H1 (cell line): ENCODE measurements around the gene TM4SF20. TPM values are rescaled to one million over a fixed set of nuclear protein-coding genes. Genes with fewer than 3 reads are reported as not detected.

Experiments
- CTCF ChIA-PET: fragments of 300-600 bp; sonication (Branson Sonifier 250); formaldehyde crosslinking; loops from one replicate; lab custom pipeline; 2021; ENCODE audit not compliant: partially characterized antibody; lab: Charles Lee
- POLR2A ChIA-PET: fragments of 300-600 bp; sonication (Branson Sonifier 250); formaldehyde crosslinking; loops from one replicate; lab custom pipeline; 2021; ENCODE audit warnings: inconsistent platforms; ENCODE audit not compliant: partially characterized antibody; lab: Charles Lee
- DNase-seq, 2 experiments: peaks; one replicate each; pipeline versions ENCODE4 v3.0.0 to v3.0.0-alpha.2; 2010 to 2022; ENCODE audit warnings: low spot score in 2 of 2, low read depth in 1 of 2, mixed read lengths in 1 of 2
- FAIRE-seq: peaks from 2 replicates; lab custom pipeline; 2011; peaks lifted over from hg19 to GRCh38; lab: Jason Lieb, UNC
- H2AFZ ChIP-seq: 2 replicates; pipeline ENCODE4 v1.8.1; 2012; ENCODE audit warnings: low read length, inconsistent platforms
- H2AK5ac ChIP-seq: 2 replicates; pipeline ENCODE4 v1.6.1; 2013; ENCODE audit warnings: low read depth, low read length
- H2BK120ac ChIP-seq: replicated peaks from 2 replicates; pipeline ENCODE3; 2013; ENCODE audit warnings: low read depth, low read length, inconsistent platforms
- H2BK12ac ChIP-seq: 2 replicates; pipeline ENCODE4 v1.6.1; 2013; ENCODE audit warnings: low read depth, low read length
- H2BK15ac ChIP-seq: 2 replicates; pipeline ENCODE4 v1.6.1; 2013; ENCODE audit warnings: low read length
- H2BK20ac ChIP-seq: 2 replicates; pipeline ENCODE4 v1.6.1; 2013; ENCODE audit warnings: low read length
- H2BK5ac ChIP-seq: 2 replicates; pipeline ENCODE4 v1.6.1; 2013; ENCODE audit warnings: low read depth, low read length
- H3K14ac ChIP-seq: 2 replicates; pipeline ENCODE4 v1.6.1; 2013; ENCODE audit warnings: inconsistent platforms; ENCODE audit not compliant: insufficient read length
- H3K18ac ChIP-seq: 2 replicates; pipeline ENCODE4 v1.6.1; 2013; ENCODE audit warnings: low read length; ENCODE audit errors: extremely low read depth
- H3K23ac ChIP-seq: 2 replicates; pipeline ENCODE4 v1.6.1; 2013; ENCODE audit warnings: inconsistent platforms; ENCODE audit not compliant: insufficient read length
- H3K23me2 ChIP-seq: 2 replicates; pipeline ENCODE4 v1.6.1; 2013; ENCODE audit warnings: low read depth, low read length
- H3K27ac ChIP-seq: 2 replicates; pipeline ENCODE4 v1.6.1; 2011; ENCODE audit warnings: low read depth, low read length, inconsistent platforms
- H3K27me3 ChIP-seq, 4 experiments: replicated peaks in 1 of 4; 1 replicate in 1 of 4; 2 replicates in 3 of 4; pipeline versions ENCODE4 v1.6.1 to v1.8.1; 2011 to 2013; ENCODE audit warnings: low read length in 3 of 4, mild to moderate bottlenecking in 3 of 4, inconsistent platforms in 2 of 4, mixed read lengths in 2 of 4, moderate library complexity in 1 of 4; ENCODE audit not compliant: control insufficient read depth in 3 of 4, insufficient read depth in 3 of 4; ENCODE audit errors: extremely low read depth in 1 of 4
- H3K36me3 ChIP-seq, 4 experiments: 2 replicates each; pipeline versions ENCODE4 v1.6.1 to v1.8.1; 2011 to 2013; ENCODE audit warnings: mild to moderate bottlenecking in 4 of 4, low read length in 3 of 4, moderate library complexity in 2 of 4, control low read depth in 1 of 4, inconsistent platforms in 1 of 4; ENCODE audit not compliant: insufficient read depth in 4 of 4, control insufficient read depth in 2 of 4
- H3K4ac ChIP-seq: replicated peaks from 2 replicates; pipeline ENCODE3; 2013; ENCODE audit warnings: low read length, low read depth, mixed read lengths, inconsistent platforms; ENCODE audit not compliant: insufficient read length
- H3K4me1 ChIP-seq, 4 experiments: replicated peaks in 1 of 4; 1 replicate in 1 of 4; 2 replicates in 3 of 4; pipeline versions ENCODE4 v1.6.1 to v1.8.1; 2011 to 2013; ENCODE audit warnings: low read length in 3 of 4, inconsistent platforms in 2 of 4, mixed read lengths in 1 of 4; ENCODE audit not compliant: insufficient read depth in 4 of 4, control insufficient read depth in 3 of 4
- H3K4me2 ChIP-seq, 2 experiments: 2 replicates each; pipeline versions ENCODE4 v1.6.1 to v1.8.1; 2011 to 2013; ENCODE audit warnings: low read depth in 2 of 2, low read length in 2 of 2, control low read depth in 1 of 2, inconsistent platforms in 1 of 2, mild to moderate bottlenecking in 1 of 2; ENCODE audit not compliant: insufficient read depth in 1 of 2
- H3K4me3 ChIP-seq, 4 experiments: fragments of 200-600, 300-600 bp in 1 of 4; sonication (generic), shearing (Covaris generic), sonication (Bioruptor Twin) in 1 of 4; 2 replicates each; pipeline versions ENCODE4 v1.5.1 to v1.8.1; 2011 to 2016; ENCODE audit warnings: low read length in 4 of 4, low read depth in 3 of 4, control low read depth in 2 of 4, inconsistent platforms in 2 of 4, mild to moderate bottlenecking in 2 of 4, mixed read lengths in 1 of 4, moderate library complexity in 1 of 4; ENCODE audit not compliant: insufficient read depth in 2 of 4; ENCODE audit errors: extremely low read depth in 1 of 4
- H3K56ac ChIP-seq: replicated peaks from 2 replicates; pipeline ENCODE3; 2013; ENCODE audit warnings: low read depth, mild to moderate bottlenecking, mixed read lengths, low read length, inconsistent platforms; ENCODE audit not compliant: insufficient read length
- H3K79me1 ChIP-seq: 2 replicates; pipeline ENCODE4 v1.6.1; 2013; ENCODE audit warnings: low read depth, low read length, control low read depth
- H3K79me2 ChIP-seq, 2 experiments: 2 replicates each; pipeline versions ENCODE4 v1.6.1 to v1.8.1; 2012 to 2013; ENCODE audit warnings: low read length in 2 of 2, mild to moderate bottlenecking in 2 of 2, inconsistent platforms in 1 of 2; ENCODE audit not compliant: insufficient read depth in 2 of 2, control insufficient read depth in 1 of 2
- H3K9ac ChIP-seq, 4 experiments: replicated peaks in 1 of 4; 1 replicate in 1 of 4; 2 replicates in 3 of 4; pipeline versions ENCODE4 v1.6.1 to v1.8.1; 2011 to 2013; ENCODE audit warnings: low read depth in 3 of 4, low read length in 3 of 4, control low read depth in 2 of 4, mild to moderate bottlenecking in 2 of 4, moderate library complexity in 2 of 4, inconsistent platforms in 1 of 4; ENCODE audit errors: extremely low read depth in 1 of 4
- H3K9me3 ChIP-seq, 2 experiments: 2 replicates each; pipeline versions ENCODE4 v1.6.1 to v1.8.1; 2012 to 2013; ENCODE audit warnings: mild to moderate bottlenecking in 2 of 2, moderate library complexity in 2 of 2, control low read depth in 1 of 2, inconsistent platforms in 1 of 2, low read depth in 1 of 2, low read length in 1 of 2, mixed read lengths in 1 of 2; ENCODE audit not compliant: insufficient read depth in 2 of 2
- H4K20me1 ChIP-seq, 2 experiments: replicated peaks in 1 of 2; 2 replicates each; pipeline versions ENCODE3 to v1.8.1; 2011 to 2013; ENCODE audit warnings: inconsistent platforms in 2 of 2, low read length in 2 of 2, mild to moderate bottlenecking in 1 of 2; ENCODE audit not compliant: insufficient read depth in 2 of 2, control insufficient read depth in 1 of 2
- H4K5ac ChIP-seq: 2 replicates; pipeline ENCODE4 v1.6.1; 2013; ENCODE audit warnings: low read length, low read depth, mixed read lengths, inconsistent platforms; ENCODE audit not compliant: insufficient read length
- H4K8ac ChIP-seq: 2 replicates; pipeline ENCODE4 v1.8.0; 2013; ENCODE audit warnings: mild to moderate bottlenecking, moderate library complexity, low read length, inconsistent platforms; ENCODE audit not compliant: insufficient read depth; ENCODE audit errors: extremely low read depth
- H4K91ac ChIP-seq: replicated peaks from 2 replicates; pipeline ENCODE3; 2013; ENCODE audit warnings: low read length, mixed read lengths, inconsistent platforms; ENCODE audit not compliant: insufficient read length
- ASH2L ChIP-seq: fragments of 200-600, 300-600 bp; sonication (generic); IDR thresholded peaks from one replicate; pipeline ENCODE4 v1.7.1; 2017; ENCODE audit warnings: low read length
- BRCA1 ChIP-seq: IDR thresholded peaks from 2 replicates; pipeline ENCODE4 v1.6.1; 2012; ENCODE audit warnings: low read depth, low read length, improper control_type of control experiment
- CREB1 ChIP-seq: IDR thresholded peaks from 2 replicates; pipeline ENCODE4 v1.6.1; 2012; ENCODE audit warnings: inconsistent platforms
- HDAC2 ChIP-seq, 2 experiments: fragments of 300-600 bp in 1 of 2; sonication (generic) in 1 of 2; IDR thresholded peaks; 2 replicates each; pipeline ENCODE4 v1.6.1; 2011 to 2012; ENCODE audit warnings: low read depth in 2 of 2, low read length in 2 of 2, mild to moderate bottlenecking in 2 of 2, moderate library complexity in 2 of 2, borderline replicate concordance in 1 of 2, inconsistent platforms in 1 of 2
- KDM1A ChIP-seq: fragments of 200-600, 300-600 bp; sonication (generic); IDR thresholded peaks from 2 replicates; pipeline ENCODE4 v1.7.1; 2016; ENCODE audit warnings: mild to moderate bottlenecking, low read length, borderline replicate concordance
- PHF8 ChIP-seq: fragments of 200-600 bp; sonication (generic); conservative IDR thresholded peaks from 2 replicates; pipeline ENCODE4 v1.7.1; 2012; ENCODE audit warnings: low read depth, mild to moderate bottlenecking, inconsistent platforms, low read length, moderate library complexity
- SIX5 ChIP-seq: IDR thresholded peaks from 2 replicates; pipeline ENCODE4 v1.6.1; 2011; ENCODE audit warnings: mild to moderate bottlenecking, low read depth, low read length
- WGBS, 2 experiments: shearing (Covaris generic) in 1 of 2; methylation state at CpG; one replicate each; pipeline versions ENCODE4 v1.1.6 to v1.1.7; 2013 to 2015; ENCODE audit warnings: low lambda C conversion rate in 2 of 2, mixed read lengths in 2 of 2, inconsistent platforms in 1 of 2, low coverage in 1 of 2, missing lambda C conversion rate in 1 of 2; ENCODE audit not compliant: insufficient replicate concordance in 2 of 2, insufficient coverage in 1 of 2, insufficient read length in 1 of 2; ENCODE audit errors: extremely low coverage in 1 of 2, missing lambda C conversion rate in 1 of 2; 5-methylcytosine and 5-hydroxymethylcytosine counted together
- polyA plus RNA-seq, 7 experiments: library from polyadenylated mRNA; depleted of rRNA in 3 of 7; stranded (reverse) in 5 of 7; unstranded in 2 of 7; fragments of >200 nt in 5 of 7; fragments of 200-250 nt in 2 of 7; gene quantifications; 1 replicate in 5 of 7; 2 replicates in 1 of 7; 4 replicates in 1 of 7; pipeline versions ENCODE4 v1.2.1 to v1.2.3, GENCODE V29; 2011 to 2013; ENCODE audit warnings: missing spikeins in 2 of 7, mixed read lengths in 2 of 7
- total RNA-seq: library from RNA; stranded (reverse); fragmentation: NEBNext Ultra II Directional; extraction: Animal tissue kit (Norgen Biotek cat#: 25700); gene quantifications from 2 replicates; pipeline ENCODE4 v1.2.1, GENCODE V29; 2021

Gene TM4SF20
- total and polyA plus RNA-seq, 2 of the 8 experiments (the other 6 are each of a cell fraction or from before 2014, with no cell fraction given), result not detected

- no peak overlapping the region for H3K14ac ChIP-seq
- POLR2A ChIA-PET, result no interaction called here
- H3K4me2 ChIP-seq, result no peak overlapping the region
- no peak overlapping the region for H4K5ac ChIP-seq
- H4K8ac ChIP-seq, result no peak overlapping the region
- no peak overlapping the region for H2BK12ac ChIP-seq
- no peaks in the 10 kb centered on the region for H3K27me3 ChIP-seq
- no peaks in the 10 kb centered on the region for H3K23me2 ChIP-seq
- H4K20me1 ChIP-seq, result no peaks in the 10 kb centered on the region
- H2BK5ac ChIP-seq, result no peak overlapping the region
- no peak overlapping the region for H2BK15ac ChIP-seq
- no peak for DNase-seq
- no peaks in the 10 kb centered on the region for H3K36me3 ChIP-seq
- CTCF ChIA-PET, result interaction anchor here (0.7 to 1.6 kb wide), 2 partner anchors 66 to 363 kb away, joined by 3 to 7 read pairs; no protein-coding TSS in a partner anchor
- no peaks in the 10 kb centered on the region for H3K79me1 ChIP-seq
- no peak overlapping the region for H2AK5ac ChIP-seq
- H3K9ac ChIP-seq, result no peak overlapping the region
- no peak overlapping the region for H2BK20ac ChIP-seq
- H3K18ac ChIP-seq, result no peak overlapping the region
- no peak overlapping the region for H3K4me3 ChIP-seq
- no peaks in the 10 kb centered on the region for H3K9me3 ChIP-seq
- H3K23ac ChIP-seq, result no peak overlapping the region
- FAIRE-seq, result no peak
- no peak overlapping the region for H4K91ac ChIP-seq
- H3K4ac ChIP-seq, result no peak overlapping the region
- H3K27ac ChIP-seq, result no peak overlapping the region
- no peaks in the 10 kb centered on the region for H3K4me1 ChIP-seq
- no peak overlapping the region for H2BK120ac ChIP-seq
- 84% methylated on average over 4 of the region's 4 CpGs; no CpG with 5 or more reads in 1 of the 2 experiments for WGBS, 2 experiments
- H3K79me2 ChIP-seq, result no peaks in the 10 kb centered on the region
- H2AFZ ChIP-seq, result no peak overlapping the region
- TF ChIP-seq PHF8 (no peak), KDM1A (no peak), CREB1 (no peak), HDAC2 (IDR thresholded peaks at IDR 0.05; ENCODE audit: borderline replicate concordance in 1 of 2, low read depth in 2 of 2, low read length in 2 of 2) (no peak), SIX5 (no peak), ASH2L (no peak), BRCA1 (no peak)
- H3K56ac ChIP-seq, result no peak overlapping the region
Observed at GRCh38 chr2:227402959-227403358, 23.9 kb upstream of the TM4SF20 start.
